Neural crest cell (in vitro differentiated cells): Measurements from ENCODE around the gene ZHX3. TPM values are rescaled to one million over a fixed set of nuclear protein-coding genes. Genes with fewer than 3 reads are reported as not detected.

Experiments used
- DNase-seq: peaks from one replicate; pipeline ENCODE4 v3.0.0; 2021; ENCODE audit warnings: low read depth, mixed read lengths, low spot score
- H3K27ac Mint-ChIP-seq: one replicate; pipeline ENCODE4 v1.8.0; 2021; ENCODE audit warnings: mild to moderate bottlenecking, mixed read lengths; ENCODE audit not compliant: unreplicated experiment
- H3K27me3 Mint-ChIP-seq: 2 replicates; pipeline ENCODE4 v1.8.0; 2021; ENCODE audit warnings: low read depth, mild to moderate bottlenecking, mixed read lengths
- H3K36me3 Mint-ChIP-seq: 2 replicates; pipeline ENCODE4 v1.8.0; 2021; ENCODE audit warnings: low read depth, mild to moderate bottlenecking, mixed read lengths
- H3K4me1 Mint-ChIP-seq: 2 replicates; pipeline ENCODE4 v1.8.0; 2021; ENCODE audit warnings: mixed read lengths
- H3K4me3 Mint-ChIP-seq: one replicate; pipeline ENCODE4 v1.8.0; 2021; ENCODE audit warnings: mild to moderate bottlenecking, mixed read lengths
- H3K9me3 Mint-ChIP-seq: 2 replicates; pipeline ENCODE4 v1.8.0; 2021; ENCODE audit warnings: mixed read lengths
- CTCF ChIP-seq: fragments of 200-600 bp; sonication (generic); conservative IDR thresholded peaks from 2 replicates; pipeline ENCODE4 v1.5.0; 2021; ENCODE audit warnings: antibody characterized with exemption, mild to moderate bottlenecking
- total RNA-seq: library from RNA; stranded (reverse); gene quantifications from 2 replicates; pipeline ENCODE4 v1.2.1, GENCODE V29; 2021

The ZHX3 gene
- total RNA-seq, 1 donor from 2014 or later, result 13.0 TPM

- Mint-ChIP-seq H3K4me3 (peak overlapping the region; percentile 31), H3K27ac (peak overlapping the region; percentile 83), H3K4me1 (peaks cover 19% of the 10 kb centered on the region), H3K27me3 (peaks cover 2% of the 10 kb centered on the region), H3K9me3 (no peaks in the 10 kb centered on the region), H3K36me3 (peaks cover 34% of the 10 kb centered on the region)
- TF ChIP-seq CTCF, result no peak
- no peak for DNase-seq
Observed at GRCh38 chr20:41182296-41183212, 135.0 kb downstream of the ZHX3 start.

GRCh38 chr20:41181567-41181966, 136.0 kb downstream of the ZHX3 start:
- Mint-ChIP-seq H3K4me3 (no peak overlapping the region), H3K27me3 (peaks cover 2% of the 10 kb centered on the region), H3K36me3 (peaks cover 30% of the 10 kb centered on the region), H3K27ac (no peak overlapping the region), H3K4me1 (peaks cover 20% of the 10 kb centered on the region), H3K9me3 (no peaks in the 10 kb centered on the region)
- DNase-seq, result no peak
- no peak for TF ChIP-seq CTCF

- H3K9me3 Mint-ChIP-seq, result no peaks in the 10 kb centered on the region
- peaks cover 34% of the 10 kb centered on the region for H3K36me3 Mint-ChIP-seq
- no peak for DNase-seq
- no peak for TF ChIP-seq CTCF
- peak overlapping the region; percentile 24 for H3K4me3 Mint-ChIP-seq
- H3K27ac Mint-ChIP-seq, result no peak overlapping the region
- peaks cover 2% of the 10 kb centered on the region for H3K27me3 Mint-ChIP-seq
- peaks cover 20% of the 10 kb centered on the region for H3K4me1 Mint-ChIP-seq
Observed at GRCh38 chr20:41180599-41181333, 136.8 kb downstream of the ZHX3 start.

- no peaks in the 10 kb centered on the region for H3K9me3 Mint-ChIP-seq
- peaks cover 2% of the 10 kb centered on the region for H3K27me3 Mint-ChIP-seq
- H3K4me3 Mint-ChIP-seq, result no peak overlapping the region
- peaks cover 34% of the 10 kb centered on the region for H3K36me3 Mint-ChIP-seq
- TF ChIP-seq CTCF, result no peak
- DNase-seq, result no peak
- peaks cover 20% of the 10 kb centered on the region for H3K4me1 Mint-ChIP-seq
- no peak overlapping the region for H3K27ac Mint-ChIP-seq
Observed at GRCh38 chr20:41179961-41180360, 137.6 kb downstream of the ZHX3 start.

GRCh38 chr20:41178904-41179432, 138.6 kb downstream of the ZHX3 start:
- DNase-seq, result no peak
- H3K9me3 Mint-ChIP-seq, result no peaks in the 10 kb centered on the region
- peak overlapping the region; percentile 56 for H3K4me3 Mint-ChIP-seq
- no peak for TF ChIP-seq CTCF
- peaks cover 37% of the 10 kb centered on the region for H3K36me3 Mint-ChIP-seq
- peak overlapping the region; percentile 80 for H3K27ac Mint-ChIP-seq
- peaks cover 27% of the 10 kb centered on the region for H3K4me1 Mint-ChIP-seq
- peaks cover 2% of the 10 kb centered on the region for H3K27me3 Mint-ChIP-seq
